GM19351 (cell line): ENCODE results near the gene ETV5.

ENCODE experiments used
- ATAC-seq: cut with Tn5 transposase; IDR thresholded peaks from one replicate; pipeline ENCODE4 v1.9.1; 2021; ENCODE audit warnings: mild to moderate bottlenecking, moderate library complexity; ENCODE audit not compliant: unreplicated experiment

Gene ETV5

DNA sequence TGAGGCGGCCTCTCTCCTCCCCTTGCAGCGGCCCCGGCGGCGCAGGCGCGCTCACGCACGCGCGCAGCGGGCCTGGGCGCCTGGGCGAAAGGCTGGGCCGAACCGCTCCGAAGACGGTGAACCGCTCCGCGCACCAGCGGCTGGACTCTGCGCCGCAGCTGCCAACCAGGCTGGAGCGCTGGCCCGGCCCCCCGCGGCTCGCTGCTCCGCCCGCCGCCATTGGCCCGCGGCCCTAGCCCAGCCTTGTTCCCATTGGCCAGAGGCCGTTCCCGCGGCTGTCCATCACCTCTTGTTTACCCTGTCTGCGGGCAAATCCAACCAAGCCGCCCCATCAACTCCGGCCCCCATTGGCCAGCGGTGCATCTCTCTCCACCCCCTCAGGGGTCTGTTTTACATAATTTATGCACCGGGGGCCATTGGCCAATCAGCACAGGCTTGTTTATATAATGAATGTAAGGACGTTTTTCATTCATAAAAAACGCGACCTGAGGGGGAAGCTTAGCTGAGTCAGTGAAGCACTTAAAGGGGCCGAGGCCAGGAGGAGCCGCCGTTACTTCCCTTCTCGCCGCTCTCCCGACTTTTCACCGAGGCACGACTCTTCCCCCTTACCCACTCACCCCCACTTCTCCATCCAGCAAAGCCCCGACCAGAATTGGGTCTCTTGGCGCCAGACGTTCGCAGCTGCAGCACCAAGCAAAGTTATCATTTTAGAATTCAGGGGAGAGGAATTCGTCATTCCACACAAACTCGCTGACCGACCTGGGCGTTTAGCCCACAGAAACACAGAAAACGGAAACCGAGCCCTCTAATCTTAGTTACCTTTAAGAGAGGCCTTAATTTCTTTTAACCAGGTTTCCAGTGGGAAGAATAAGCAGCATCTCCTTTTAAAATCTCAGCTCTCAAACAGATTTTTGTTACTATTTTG is at the start of gene ETV5:
ETV5 (minus strand) TSS at position 149 of the 925 bp plus-strand sequence. CDS start 3,221 bp downstream, outside the sequence.
- peak; percentile 88 for ATAC-seq

- no peak for ATAC-seq
Observed at GRCh38 chr3:186154641-186155040, 45.8 kb upstream of the ETV5 start.

DNA sequence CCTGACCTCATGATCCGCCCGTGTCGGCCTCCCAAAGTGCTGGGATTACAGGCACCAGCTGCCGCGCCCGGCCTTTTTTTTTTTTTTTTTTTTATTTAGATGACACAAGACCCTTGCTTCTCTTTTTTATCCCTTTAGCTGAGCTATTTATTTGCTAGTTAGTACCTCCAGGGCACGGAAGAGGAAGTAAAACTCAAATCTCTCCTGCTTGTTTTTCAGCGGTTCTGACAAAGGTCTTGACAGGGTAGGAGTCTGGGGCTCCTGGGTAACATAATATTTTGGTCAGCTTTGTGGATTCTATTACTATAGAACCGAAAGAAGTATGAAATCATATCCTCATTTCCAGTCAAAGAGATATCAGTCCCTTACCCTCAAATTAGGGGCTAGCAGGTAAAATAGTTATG is 44.0 kb upstream of the ETV5 start:
- ATAC-seq: peak; percentile 85

GRCh38 chr3:186152361-186152798 is 43.5 kb upstream of the ETV5 start:
- ATAC-seq: peak; percentile 24

DNA sequence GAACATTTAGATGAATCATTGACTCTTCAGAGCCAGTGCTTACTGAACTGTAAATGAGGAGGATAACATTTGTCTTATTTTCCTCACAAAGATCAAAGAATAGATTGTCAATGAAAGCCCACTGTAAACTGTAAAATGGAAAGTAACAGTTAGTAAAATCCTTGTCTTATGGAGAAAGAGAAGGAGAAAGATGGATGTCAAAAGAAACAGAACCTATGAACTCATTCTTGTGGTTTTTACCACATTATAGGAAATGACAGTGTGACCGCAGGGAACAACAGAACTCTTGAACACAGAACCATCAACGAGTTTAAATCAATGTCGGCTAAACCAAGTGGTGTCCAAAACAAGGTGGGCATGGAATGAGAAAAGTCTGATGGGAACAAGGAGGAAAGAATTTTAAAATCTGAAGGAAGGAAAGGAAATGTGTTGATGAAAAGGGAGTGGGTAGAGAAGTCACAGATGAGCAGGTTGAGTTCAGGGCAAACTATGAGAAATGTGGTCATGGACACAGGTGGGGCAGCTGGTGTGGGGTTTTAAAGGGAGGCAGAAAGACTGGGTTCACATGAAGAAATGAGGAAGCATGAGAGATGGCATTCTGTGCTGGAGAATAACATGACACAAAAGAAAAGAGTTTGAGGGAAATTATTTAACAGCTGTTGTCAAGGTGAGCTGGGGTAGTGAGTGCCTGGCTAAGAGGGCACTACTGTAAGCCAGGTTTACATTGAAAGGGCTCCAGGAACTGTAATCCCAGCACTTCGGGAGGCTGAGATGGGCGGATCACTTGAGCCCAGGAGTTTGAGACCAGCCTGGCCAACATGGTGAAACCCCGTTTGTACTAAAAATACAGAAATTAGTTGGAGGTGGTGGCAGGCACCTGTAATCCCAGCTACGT is 42.4 kb upstream of the ETV5 start:
- no peak for ATAC-seq

DNA sequence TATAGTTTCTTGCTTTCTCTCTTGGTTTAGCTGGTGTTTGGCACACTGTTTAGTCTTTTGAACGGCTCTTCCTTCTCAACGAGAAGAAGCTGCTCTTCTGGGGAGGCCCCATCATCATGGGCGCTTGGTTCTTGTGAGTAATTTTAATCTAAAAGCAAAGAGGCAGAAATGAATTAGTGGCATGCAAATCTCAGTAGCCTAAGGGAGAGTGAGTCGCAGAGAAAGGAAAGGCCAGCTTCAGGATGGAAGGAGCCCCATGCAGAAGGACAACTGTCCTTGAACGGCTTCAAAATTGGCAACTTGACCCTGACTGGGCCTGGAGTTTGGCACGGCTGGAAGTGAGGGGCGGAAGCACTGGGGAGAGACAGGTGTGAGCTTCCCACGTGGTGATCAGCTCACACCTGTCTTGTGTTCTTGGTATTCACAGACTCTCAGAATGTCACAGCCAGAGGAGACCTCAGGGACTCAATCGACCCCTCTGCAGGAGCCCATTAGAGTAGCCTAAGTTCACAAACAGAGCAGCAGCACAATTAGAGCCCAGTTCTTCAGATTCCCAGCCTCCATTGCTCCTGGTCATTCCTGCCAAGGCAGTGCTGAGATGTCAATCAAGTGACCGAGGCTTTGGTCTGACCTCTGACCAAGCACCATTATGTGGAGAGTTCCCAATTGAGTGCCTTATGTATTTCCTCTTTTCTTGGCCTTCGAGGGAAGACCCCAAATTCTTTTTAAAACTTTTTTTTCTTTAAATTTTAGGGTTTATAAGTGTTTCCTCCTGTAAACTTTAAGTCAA is 41.3 kb upstream of the ETV5 start:
- no peak for ATAC-seq

DNA sequence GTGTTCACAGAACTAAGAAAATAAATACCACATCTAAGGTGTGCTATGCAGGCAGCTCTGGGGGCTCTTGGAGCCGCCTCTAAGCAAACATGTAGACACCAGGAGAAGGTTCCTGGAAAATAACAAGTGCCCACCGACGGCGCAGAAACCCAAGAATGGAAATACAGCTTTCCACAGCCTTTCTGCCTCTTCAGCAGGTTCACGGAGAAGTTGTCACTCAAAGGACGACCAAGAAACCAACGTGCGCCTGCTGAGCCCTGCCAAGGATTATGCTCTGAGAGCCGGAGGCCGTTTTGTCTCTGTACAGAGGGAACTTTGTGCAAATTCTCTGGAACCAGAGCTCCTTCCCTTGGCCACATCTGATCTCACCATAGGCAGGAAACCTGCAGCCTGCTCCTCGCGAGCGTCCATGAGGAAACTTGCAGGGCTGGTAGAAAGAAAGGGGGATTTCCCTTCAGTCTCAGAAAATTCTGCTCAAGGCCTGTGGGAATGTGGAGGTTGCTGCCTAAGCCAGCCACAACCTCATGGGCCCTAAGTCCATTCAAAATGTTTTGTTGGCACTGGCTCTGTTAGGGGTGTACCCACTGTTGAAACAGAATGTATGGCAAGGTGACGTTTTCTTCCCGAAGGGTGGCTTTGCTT is 40.6 kb upstream of the ETV5 start:
- no peak for ATAC-seq

GRCh38 chr3:186144257-186144656 is 35.4 kb upstream of the ETV5 start:
- no peak for ATAC-seq

DNA sequence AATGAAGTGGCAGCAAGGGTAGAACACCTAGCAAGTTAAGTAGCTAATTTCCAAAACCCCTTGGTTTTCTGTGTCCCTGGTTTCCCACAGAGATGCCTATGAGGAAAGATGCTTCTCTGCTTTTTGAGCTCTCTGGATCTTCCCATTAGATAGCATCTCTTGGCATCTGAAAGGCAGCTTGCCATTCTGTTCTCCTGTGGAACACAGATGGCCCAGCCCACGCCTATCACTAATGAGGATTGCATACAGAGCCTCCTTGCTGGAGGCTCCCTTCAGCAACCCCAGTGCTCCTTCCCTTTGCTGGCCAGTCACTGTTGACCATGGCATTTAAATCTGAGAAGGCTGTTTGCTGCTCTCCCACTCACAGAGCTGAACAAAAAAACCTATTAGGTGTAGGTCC is 34.4 kb upstream of the ETV5 start:
- ATAC-seq: no peak

- no peak for ATAC-seq
Observed at GRCh38 chr3:186142393-186142932, 33.6 kb upstream of the ETV5 start.

- ATAC-seq: no peak
Observed at GRCh38 chr3:186141790-186142189, 32.9 kb upstream of the ETV5 start.

- ATAC-seq: no peak
Observed at GRCh38 chr3:186138272-186138981, 29.5 kb upstream of the ETV5 start.

DNA sequence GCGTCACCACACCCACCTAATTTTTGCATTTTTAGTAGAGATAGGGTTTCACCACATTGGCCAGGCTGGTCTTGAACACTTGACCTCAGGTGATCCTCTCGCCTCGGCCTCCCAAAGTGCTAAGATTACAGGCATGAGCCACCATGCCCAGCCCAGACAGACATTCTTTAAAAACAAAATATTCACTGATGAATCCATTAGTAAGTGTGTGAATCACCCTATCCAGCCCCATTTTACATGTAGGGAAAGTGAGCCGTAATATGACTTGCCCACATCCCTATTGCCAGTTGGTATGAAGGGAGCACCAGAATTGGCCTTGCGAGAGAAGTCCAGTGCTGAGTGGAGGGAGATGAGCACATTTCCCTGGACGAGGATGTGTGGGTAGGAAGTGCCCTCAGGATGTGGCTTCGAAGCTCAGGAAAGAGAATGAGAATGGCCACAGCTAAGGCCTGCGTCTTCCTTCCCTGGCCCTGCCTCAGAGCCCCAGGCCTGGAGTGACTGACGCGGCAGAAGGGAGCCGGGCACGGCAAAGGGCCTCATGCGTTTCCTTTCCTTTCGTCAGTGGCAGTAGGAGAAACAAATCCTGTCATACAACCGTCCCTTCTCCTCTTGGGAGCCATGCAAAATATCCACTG is 28.3 kb upstream of the ETV5 start:
- no peak for ATAC-seq

DNA sequence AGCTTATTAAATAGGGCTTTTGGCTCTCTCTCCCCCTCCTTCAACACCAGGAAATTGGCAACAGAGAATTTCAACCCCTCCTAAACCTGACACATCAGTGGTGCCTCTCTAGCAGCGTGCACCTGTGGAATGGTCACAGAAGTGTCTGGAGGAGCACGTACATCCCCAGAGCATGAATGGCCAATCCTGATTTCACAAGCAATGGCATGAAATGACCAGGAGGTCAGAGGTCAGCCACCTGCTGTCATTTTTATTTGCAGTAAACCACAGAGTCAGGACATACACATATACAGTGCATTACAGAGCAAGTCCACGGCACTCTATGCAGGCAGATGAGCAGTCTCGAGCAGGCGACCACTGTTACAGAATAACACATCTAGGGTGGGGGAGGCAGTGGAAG is 25.1 kb upstream of the ETV5 start:
- ATAC-seq: no peak

DNA sequence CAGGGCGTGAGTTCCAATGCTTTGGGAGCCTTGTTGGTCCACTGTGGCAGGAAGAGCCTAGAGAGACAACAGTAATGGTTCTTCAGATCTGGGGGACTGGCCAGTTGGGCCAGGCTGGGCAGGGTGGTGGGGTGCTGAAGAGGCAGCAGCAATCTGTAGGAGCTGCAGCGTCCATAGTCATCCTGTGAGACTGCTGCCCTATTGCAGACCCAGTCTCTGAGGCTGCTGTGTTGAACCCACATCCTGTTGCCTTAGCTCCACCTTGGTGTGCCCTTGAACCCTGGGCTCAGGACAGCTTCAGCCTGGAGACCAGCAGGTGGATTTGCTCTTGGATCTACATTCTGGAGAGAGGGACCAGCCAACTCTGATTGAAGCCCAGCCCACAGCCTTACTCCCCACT is 23.6 kb upstream of the ETV5 start:
- ATAC-seq: no peak

GRCh38 chr3:186129206-186129605 is 20.3 kb upstream of the ETV5 start:
- no peak for ATAC-seq

- no peak for ATAC-seq
Observed at GRCh38 chr3:186128158-186128557, 19.3 kb upstream of the ETV5 start.

DNA sequence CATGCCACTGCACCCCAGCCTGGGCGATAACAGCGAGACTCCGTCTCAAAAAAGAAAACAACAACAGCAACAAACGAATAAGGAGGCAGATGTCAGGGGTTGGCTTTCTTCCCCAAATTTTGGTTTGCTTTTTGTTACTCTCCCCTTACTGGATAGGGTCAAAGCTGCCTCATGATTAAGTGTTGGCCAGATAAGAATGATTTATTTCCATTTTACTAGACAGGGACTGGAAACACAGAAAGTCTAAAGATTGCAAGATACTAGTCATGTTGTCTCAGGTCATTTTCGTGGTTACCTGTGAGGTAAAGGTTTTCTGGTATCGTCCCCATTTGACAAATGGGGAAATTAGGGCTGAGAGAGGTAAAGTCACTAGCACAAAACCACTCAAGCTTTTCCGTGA is 18.6 kb upstream of the ETV5 start:
- no peak for ATAC-seq

DNA sequence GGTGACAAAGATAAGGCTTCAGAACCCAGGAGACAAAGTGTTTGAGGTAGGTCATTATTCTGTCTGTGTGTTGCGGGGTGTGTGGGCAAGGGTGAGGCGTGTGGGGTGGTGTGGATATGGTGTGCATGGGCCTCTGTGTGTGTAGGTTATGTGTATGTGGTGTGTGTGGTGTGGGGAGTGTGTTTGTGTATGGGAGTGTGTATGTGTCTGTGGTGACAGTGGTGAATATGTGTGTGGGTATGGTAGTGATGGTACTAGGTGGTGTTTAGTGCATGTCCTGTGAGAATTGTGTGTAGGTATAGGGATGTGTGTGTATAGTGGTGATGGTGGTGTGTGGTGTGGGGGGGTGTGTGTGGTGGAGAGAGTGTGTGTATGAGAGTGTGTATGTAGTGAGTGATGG is 16.2 kb upstream of the ETV5 start:
- ATAC-seq: no peak
